HepG2 (cell line): Measurements from ENCODE around the gene SLC25A25. TPM values are rescaled to one million over a fixed set of nuclear protein-coding genes. Genes with fewer than 3 reads are reported as not detected.

Source experiments
- ATF7-NPFF ChIP-seq: sonication (generic); formaldehyde crosslinking; IDR thresholded peaks from 2 replicates; pipeline ENCODE4 v1.8.1; 2023; ENCODE audit warnings: mild to moderate bottlenecking, low read depth, missing genetic modification reagents, moderate library complexity
- CBFB ChIP-seq: sonication (generic); formaldehyde crosslinking; IDR thresholded peaks from 2 replicates; pipeline ENCODE4 v1.4.0; 2020; ENCODE audit warnings: missing genetic modification reagents
- CHD2 ChIP-seq: IDR thresholded peaks from 2 replicates; pipeline ENCODE4 v1.6.1; 2011; ENCODE audit warnings: low read depth, low read length, improper control_type of control experiment
- HNRNPLL ChIP-seq: fragments of 200-400 bp; formaldehyde crosslinking; IDR thresholded peaks from 2 replicates; pipeline ENCODE4 v1.6.1; 2017; ENCODE audit warnings: mild to moderate bottlenecking, low read depth, low read length; ENCODE audit not compliant: poor library complexity, severe bottlenecking
- KLF16 ChIP-seq, 2 experiments: sonication (generic) in 1 of 2; formaldehyde crosslinking in 1 of 2; IDR thresholded peaks; 2 replicates each; pipeline versions ENCODE4 v1.6.1 to v1.8.0; 2016 to 2023; ENCODE audit warnings: missing genetic modification reagents in 2 of 2, missing compliant biosample characterization in 1 of 2
- MAFF ChIP-seq: IDR thresholded peaks from 2 replicates; pipeline ENCODE4 v1.6.1; 2011; ENCODE audit warnings: low read depth, low read length, improper control_type of control experiment
- MAZ ChIP-seq, 2 experiments: sonication (generic) in 1 of 2; formaldehyde crosslinking in 1 of 2; IDR thresholded peaks; 2 replicates each; pipeline versions ENCODE4 v1.5.0 to v1.6.1; 2012 to 2020; ENCODE audit warnings: low read depth in 2 of 2, mild to moderate bottlenecking in 2 of 2, borderline replicate concordance in 1 of 2, improper control_type of control experiment in 1 of 2, low read length in 1 of 2, missing genetic modification reagents in 1 of 2, moderate library complexity in 1 of 2
- MXI1 ChIP-seq: IDR thresholded peaks from 3 replicates; pipeline ENCODE4 v1.6.1; 2012; ENCODE audit warnings: low read depth, low read length, inconsistent platforms, borderline replicate concordance
- NRL ChIP-seq: sonication (generic); formaldehyde crosslinking; IDR thresholded peaks from 2 replicates; pipeline ENCODE4 v1.5.0; 2020; ENCODE audit warnings: missing genetic modification reagents, mild to moderate bottlenecking, moderate library complexity, borderline replicate concordance
- REL ChIP-seq: sonication (generic); formaldehyde crosslinking; conservative IDR thresholded peaks from 2 replicates; pipeline ENCODE4 v1.8.0; 2022; ENCODE audit warnings: mild to moderate bottlenecking, missing genetic modification reagents, moderate library complexity
- ZNF367 ChIP-seq: sonication (generic); formaldehyde crosslinking; IDR thresholded peaks from 2 replicates; pipeline ENCODE4 v1.4.0; 2020; ENCODE audit warnings: missing genetic modification reagents, borderline replicate concordance
- ZNF460 ChIP-seq: sonication (generic); formaldehyde crosslinking; IDR thresholded peaks from 2 replicates; pipeline ENCODE4 v1.5.1; 2020; ENCODE audit warnings: missing genetic modification reagents, mild to moderate bottlenecking, borderline replicate concordance
- ZNF790 ChIP-seq: sonication (generic); formaldehyde crosslinking; IDR thresholded peaks from 2 replicates; pipeline ENCODE4 v1.8.0; 2022; ENCODE audit warnings: missing genetic modification reagents, mild to moderate bottlenecking, borderline replicate concordance
- polyA plus RNA-seq, 8 experiments: library from polyadenylated mRNA; depleted of rRNA in 3 of 8; stranded (reverse) in 7 of 8; unstranded in 1 of 8; fragments of >200 nt; fragmentation: Illumina TruSeq in 4 of 8; extraction: Trizol in 4 of 8; gene quantifications; 2 replicates each; pipeline versions ENCODE4 v1.2.1 to v1.2.3, GENCODE V29; 2011 to 2016; ENCODE audit warnings: low read depth in 4 of 8, missing spikeins in 1 of 8, mixed read lengths in 1 of 8; ENCODE audit not compliant: insufficient read depth in 1 of 8
- total RNA-seq, 5 experiments: library from RNA; depleted of rRNA; stranded (reverse); fragments of >200 nt; fragmentation: Illumina TruSeq; extraction: Trizol; gene quantifications; 2 replicates each; pipeline ENCODE4 v1.2.3, GENCODE V29; 2016; ENCODE audit warnings: low read depth in 1 of 5
- TF ChIP-seq, protein P1 (sequence below): sonication (generic); formaldehyde crosslinking; IDR thresholded peaks from 2 replicates; pipeline ENCODE4 v1.5.1; 2020; ENCODE audit warnings: missing genetic modification reagents, mild to moderate bottlenecking, borderline replicate concordance
- TF ChIP-seq, protein P2 (sequence below): sonication (generic); formaldehyde crosslinking; IDR thresholded peaks from 2 replicates; pipeline ENCODE4 v1.4.0; 2020; ENCODE audit warnings: missing genetic modification reagents, borderline replicate concordance
- TF ChIP-seq, protein P3 (sequence below): IDR thresholded peaks from 2 replicates; pipeline ENCODE4 v1.6.1; 2016; ENCODE audit warnings: missing biosample characterization, missing genetic modification reagents, low read depth
- TF ChIP-seq, protein P4 (sequence below): sonication (generic); formaldehyde crosslinking; IDR thresholded peaks from 2 replicates; pipeline ENCODE4 v1.5.0; 2020; ENCODE audit warnings: mild to moderate bottlenecking, missing genetic modification reagents

Gene SLC25A25
- total and polyA plus RNA-seq, 2 of the 13 experiments (the other 11 are each of a cell fraction or from before 2014, with no cell fraction given) = 10.5 to 24.8 TPM

DNA sequence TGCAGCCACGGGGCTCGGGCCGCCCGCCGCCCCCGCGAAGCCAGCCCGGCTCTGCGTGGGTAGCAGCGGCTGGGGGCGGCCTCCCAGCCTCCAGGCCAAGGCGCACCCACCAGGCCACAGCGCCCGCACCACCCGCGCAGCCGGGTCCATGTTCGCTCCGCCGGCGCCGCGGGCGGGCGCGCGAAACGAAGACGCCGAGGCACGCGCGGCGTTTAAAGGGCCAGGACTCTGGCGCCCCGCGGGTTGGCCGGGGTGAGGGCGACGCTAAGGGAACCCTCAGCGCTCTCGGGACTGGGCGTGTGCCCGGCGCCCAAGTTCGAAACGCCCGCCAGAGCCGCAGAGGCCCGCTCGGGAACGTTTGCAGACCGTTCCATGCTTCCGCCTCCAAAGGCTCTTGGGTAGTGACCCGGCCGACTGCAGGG lies 59.5 kb downstream of the SLC25A25 start, which contains the start of gene PTGES2 (continued):
- TF ChIP-seq, protein P1, sequence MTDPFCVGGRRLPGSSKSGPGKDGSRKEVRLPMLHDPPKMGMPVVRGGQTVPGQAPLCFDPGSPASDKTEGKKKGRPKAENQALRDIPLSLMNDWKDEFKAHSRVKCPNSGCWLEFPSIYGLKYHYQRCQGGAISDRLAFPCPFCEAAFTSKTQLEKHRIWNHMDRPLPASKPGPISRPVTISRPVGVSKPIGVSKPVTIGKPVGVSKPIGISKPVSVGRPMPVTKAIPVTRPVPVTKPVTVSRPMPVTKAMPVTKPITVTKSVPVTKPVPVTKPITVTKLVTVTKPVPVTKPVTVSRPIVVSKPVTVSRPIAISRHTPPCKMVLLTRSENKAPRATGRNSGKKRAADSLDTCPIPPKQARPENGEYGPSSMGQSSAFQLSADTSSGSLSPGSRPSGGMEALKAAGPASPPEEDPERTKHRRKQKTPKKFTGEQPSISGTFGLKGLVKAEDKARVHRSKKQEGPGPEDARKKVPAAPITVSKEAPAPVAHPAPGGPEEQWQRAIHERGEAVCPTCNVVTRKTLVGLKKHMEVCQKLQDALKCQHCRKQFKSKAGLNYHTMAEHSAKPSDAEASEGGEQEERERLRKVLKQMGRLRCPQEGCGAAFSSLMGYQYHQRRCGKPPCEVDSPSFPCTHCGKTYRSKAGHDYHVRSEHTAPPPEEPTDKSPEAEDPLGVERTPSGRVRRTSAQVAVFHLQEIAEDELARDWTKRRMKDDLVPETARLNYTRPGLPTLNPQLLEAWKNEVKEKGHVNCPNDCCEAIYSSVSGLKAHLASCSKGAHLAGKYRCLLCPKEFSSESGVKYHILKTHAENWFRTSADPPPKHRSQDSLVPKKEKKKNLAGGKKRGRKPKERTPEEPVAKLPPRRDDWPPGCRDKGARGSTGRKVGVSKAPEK (CRISPR knock-in tag) = no peak
- TF ChIP-seq REL (CRISPR knock-in tag) (0 out of 2 replicates have a peak, but pooled peaks have one; percentile 30), CHD2 (no peak), KLF16 (CRISPR knock-in tag; IDR thresholded peaks at IDR 0.05) (0 out of 4 replicates have a peak, but pooled peaks of 1 of the 2 experiments have one; percentile 44), HNRNPLL (peak; percentile 66), MAZ (IDR thresholded peaks at IDR 0.05; ENCODE audit: borderline replicate concordance, low read depth, low read length) (no peak), MAZ (CRISPR knock-in tag; IDR thresholded peaks at IDR 0.05; ENCODE audit: low read depth) (peak; percentile 65; the same call in 1 of the 2 replicates), ATF7-NPFF (peak; percentile 55; the same call in 1 of the 2 replicates), ZNF367 (peak; percentile 94; the same call in 1 of the 2 replicates), ZNF790 (peak; percentile 51; the same call in 1 of the 2 replicates), ZNF460 (CRISPR knock-in tag) (no peak), CBFB (CRISPR knock-in tag) (peak; percentile 53; the same call in 1 of the 2 replicates), MXI1 (peak; percentile 62; the same call in 1 of the 3 replicates), NRL (no peak; the same call in 1 of the 2 replicates), MAFF (no peak)
- TF ChIP-seq, protein P2, sequence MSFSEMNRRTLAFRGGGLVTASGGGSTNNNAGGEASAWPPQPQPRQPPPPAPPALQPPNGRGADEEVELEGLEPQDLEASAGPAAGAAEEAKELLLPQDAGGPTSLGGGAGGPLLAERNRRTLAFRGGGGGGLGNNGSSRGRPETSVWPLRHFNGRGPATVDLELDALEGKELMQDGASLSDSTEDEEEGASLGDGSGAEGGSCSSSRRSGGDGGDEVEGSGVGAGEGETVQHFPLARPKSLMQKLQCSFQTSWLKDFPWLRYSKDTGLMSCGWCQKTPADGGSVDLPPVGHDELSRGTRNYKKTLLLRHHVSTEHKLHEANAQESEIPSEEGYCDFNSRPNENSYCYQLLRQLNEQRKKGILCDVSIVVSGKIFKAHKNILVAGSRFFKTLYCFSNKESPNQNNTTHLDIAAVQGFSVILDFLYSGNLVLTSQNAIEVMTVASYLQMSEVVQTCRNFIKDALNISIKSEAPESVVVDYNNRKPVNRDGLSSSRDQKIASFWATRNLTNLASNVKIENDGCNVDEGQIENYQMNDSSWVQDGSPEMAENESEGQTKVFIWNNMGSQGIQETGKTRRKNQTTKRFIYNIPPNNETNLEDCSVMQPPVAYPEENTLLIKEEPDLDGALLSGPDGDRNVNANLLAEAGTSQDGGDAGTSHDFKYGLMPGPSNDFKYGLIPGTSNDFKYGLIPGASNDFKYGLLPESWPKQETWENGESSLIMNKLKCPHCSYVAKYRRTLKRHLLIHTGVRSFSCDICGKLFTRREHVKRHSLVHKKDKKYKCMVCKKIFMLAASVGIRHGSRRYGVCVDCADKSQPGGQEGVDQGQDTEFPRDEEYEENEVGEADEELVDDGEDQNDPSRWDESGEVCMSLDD (CRISPR knock-in tag) = no peak
- TF ChIP-seq, protein P3, sequence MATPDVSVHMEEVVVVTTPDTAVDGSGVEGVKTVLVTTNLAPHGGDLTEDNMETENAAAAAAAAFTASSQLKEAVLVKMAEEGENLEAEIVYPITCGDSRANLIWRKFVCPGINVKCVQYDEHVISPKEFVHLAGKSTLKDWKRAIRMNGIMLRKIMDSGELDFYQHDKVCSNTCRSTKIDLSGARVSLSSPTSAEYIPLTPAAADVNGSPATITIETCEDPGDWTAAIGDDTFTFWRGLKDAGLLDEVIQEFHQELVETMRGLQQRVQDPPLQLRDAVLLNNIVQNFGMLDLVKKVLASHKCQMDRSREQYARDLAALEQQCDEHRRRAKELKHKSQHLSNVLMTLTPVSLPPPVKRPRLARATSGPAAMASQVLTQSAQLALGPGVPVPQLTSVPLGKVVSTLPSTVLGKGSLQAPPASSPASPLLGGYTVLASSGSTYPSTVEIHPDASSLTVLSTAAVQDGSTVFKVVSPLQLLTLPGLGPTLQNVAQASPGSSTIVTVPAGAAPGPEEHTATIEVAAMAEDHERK (CRISPR knock-in tag) = no peak
- TF ChIP-seq, protein P4, sequence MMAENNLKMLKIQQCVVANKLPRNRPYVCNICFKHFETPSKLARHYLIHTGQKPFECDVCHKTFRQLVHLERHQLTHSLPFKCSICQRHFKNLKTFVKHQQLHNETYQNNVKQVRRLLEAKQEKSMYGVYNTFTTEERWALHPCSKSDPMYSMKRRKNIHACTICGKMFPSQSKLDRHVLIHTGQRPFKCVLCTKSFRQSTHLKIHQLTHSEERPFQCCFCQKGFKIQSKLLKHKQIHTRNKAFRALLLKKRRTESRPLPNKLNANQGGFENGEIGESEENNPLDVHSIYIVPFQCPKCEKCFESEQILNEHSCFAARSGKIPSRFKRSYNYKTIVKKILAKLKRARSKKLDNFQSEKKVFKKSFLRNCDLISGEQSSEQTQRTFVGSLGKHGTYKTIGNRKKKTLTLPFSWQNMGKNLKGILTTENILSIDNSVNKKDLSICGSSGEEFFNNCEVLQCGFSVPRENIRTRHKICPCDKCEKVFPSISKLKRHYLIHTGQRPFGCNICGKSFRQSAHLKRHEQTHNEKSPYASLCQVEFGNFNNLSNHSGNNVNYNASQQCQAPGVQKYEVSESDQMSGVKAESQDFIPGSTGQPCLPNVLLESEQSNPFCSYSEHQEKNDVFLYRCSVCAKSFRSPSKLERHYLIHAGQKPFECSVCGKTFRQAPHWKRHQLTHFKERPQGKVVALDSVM (CRISPR knock-in tag) = peak; percentile 28; the same call in 1 of the 2 replicates
